Measurements from ENCODE around the gene TBPL1. TPM values are rescaled to one million over a fixed set of nuclear protein-coding genes. Genes with fewer than 3 reads are reported as not detected.

The TBPL1 gene
- total RNA-seq, 1 experiment from 2014 or later = 42.1 TPM

GRCh38 chr6:133937909-133938308 is 15.1 kb upstream of the TBPL1 start:
- peaks cover 9% of the 10 kb centered on the region for H3K36me3 Mint-ChIP-seq
- DNase-seq (ENCODE audit: low spot score) (no peak), ATAC-seq (no peak)
- ChIA-PET CTCF (interaction anchor here (1.3 kb wide), 1 partner anchor 14 kb away, joined by 4 read pairs; no protein-coding TSS in a partner anchor), POLR2A (no interaction called here)
- H3K27me3 Mint-ChIP-seq (ENCODE audit: low read depth) = no peaks in the 10 kb centered on the region
- TF ChIP-seq STAT6 (CRISPR knock-in tag; conservative IDR thresholded peaks at IDR 0.05; ENCODE audit: low read depth) = no peak
- TF ChIP-seq NFATC4 (CRISPR knock-in tag; IDR thresholded peaks at IDR 0.05) = no peak
- no peak for TF ChIP-seq ZNF138 (CRISPR knock-in tag; conservative IDR thresholded peaks at IDR 0.05)
- TF ChIP-seq E2F5 (CRISPR knock-in tag; IDR thresholded peaks at IDR 0.05) = no peak
- TF ChIP-seq MXD4 (CRISPR knock-in tag; IDR thresholded peaks at IDR 0.05; ENCODE audit: borderline replicate concordance) = no peak
- no peak for TF ChIP-seq FOXP4 (CRISPR knock-in tag; IDR thresholded peaks at IDR 0.05)
- no peak for TF ChIP-seq ATF2 (CRISPR knock-in tag; IDR thresholded peaks at IDR 0.05; ENCODE audit: borderline replicate concordance, low read depth)
- TF ChIP-seq ZNF416 (CRISPR knock-in tag; IDR thresholded peaks at IDR 0.05) = no peak
- TF ChIP-seq GRHL2 (CRISPR knock-in tag; IDR thresholded peaks at IDR 0.05; ENCODE audit: insufficient replicate concordance, severe bottlenecking) = no peak
- TF ChIP-seq ERG (CRISPR knock-in tag; IDR thresholded peaks at IDR 0.05) = no peak
- no peak for TF ChIP-seq RORB (CRISPR knock-in tag; IDR thresholded peaks at IDR 0.05)
- TF ChIP-seq ZNF317 (CRISPR knock-in tag; IDR thresholded peaks at IDR 0.05; ENCODE audit: borderline replicate concordance, low read depth) = no peak
- no peak for TF ChIP-seq ZNF671 (CRISPR knock-in tag; IDR thresholded peaks at IDR 0.05)
- H3K27ac Mint-ChIP-seq = no peak overlapping the region
- no peaks in the 10 kb centered on the region for H3K4me1 Mint-ChIP-seq
- peaks cover 32% of the 10 kb centered on the region for H3K9me3 Mint-ChIP-seq
- no peak overlapping the region for H3K4me3 Mint-ChIP-seq

GRCh38 chr6:133938533-133938932 is 14.5 kb upstream of the TBPL1 start:
- no peak for ATAC-seq
- CTCF ChIA-PET = no interaction called here
- TF ChIP-seq SOX15 (CRISPR knock-in tag; IDR thresholded peaks at IDR 0.05) (no peak), ZNF219 (CRISPR knock-in tag; IDR thresholded peaks at IDR 0.05; ENCODE audit: borderline replicate concordance) (no peak), E2F4 (CRISPR knock-in tag; IDR thresholded peaks at IDR 0.05; ENCODE audit: borderline replicate concordance, low read depth) (no peak), ZNF232 (CRISPR knock-in tag; IDR thresholded peaks at IDR 0.05) (no peak), E2F5 (CRISPR knock-in tag; IDR thresholded peaks at IDR 0.05) (no peak), GRHL2 (CRISPR knock-in tag; IDR thresholded peaks at IDR 0.05; ENCODE audit: insufficient replicate concordance, severe bottlenecking) (no peak), ZNF281 (CRISPR knock-in tag; IDR thresholded peaks at IDR 0.05) (no peak), ZSCAN18 (CRISPR knock-in tag; IDR thresholded peaks at IDR 0.05) (no peak), FOXP1 (CRISPR knock-in tag; IDR thresholded peaks at IDR 0.05; ENCODE audit: borderline replicate concordance) (no peak), ZNF671 (CRISPR knock-in tag; IDR thresholded peaks at IDR 0.05) (no peak)

More at GRCh38 chr6:133938533-133938932, 14.5 kb upstream of the TBPL1 start:
- H3K27me3 Mint-ChIP-seq (ENCODE audit: low read depth) = no peaks in the 10 kb centered on the region
- no peak overlapping the region for H3K27ac Mint-ChIP-seq
- no peaks in the 10 kb centered on the region for H3K4me1 Mint-ChIP-seq
- no peak for DNase-seq (ENCODE audit: low spot score)
- peaks cover 5% of the 10 kb centered on the region for H3K36me3 Mint-ChIP-seq
- POLR2A ChIA-PET = no interaction called here
- H3K9me3 Mint-ChIP-seq = peaks cover 26% of the 10 kb centered on the region
- H3K4me3 Mint-ChIP-seq = no peak overlapping the region
